ENCODE measurements around the gene KCNK3. TPM values are rescaled to one million over a fixed set of nuclear protein-coding genes. Genes with fewer than 3 reads are reported as not detected.
"Not testable (repeated sequence)": the region's sequence is repeated elsewhere in the genome, so short reads cannot be mapped to it uniquely, and the experiment has no call there.

Gene KCNK3
- polyA plus RNA-seq, 1 of the 3 experiments (the other 2 are of a cell fraction) = 0.16 TPM

GRCh38 chr2:26660363-26660962, 32.1 kb upstream of the KCNK3 start (continued):
- TF ChIP-seq NRF1 (IDR thresholded peaks at IDR 0.05; ENCODE audit: low read depth, low read length) = no peak

- H3K36me3 ChIP-seq (replicated peaks in 1 of 2; ENCODE audit: control insufficient read depth in 1 of 2, insufficient read depth in 2 of 2, low read length in 1 of 2); H3K79me2 ChIP-seq (ENCODE audit: insufficient read depth); H3K4me1 ChIP-seq (ENCODE audit: control insufficient read depth in 1 of 2, insufficient read depth in 2 of 2, low read depth in 1 of 2, low read length in 1 of 2); DNase-seq; H3K9me2 ChIP-seq; H2AFZ ChIP-seq (ENCODE audit: low read depth); H3K4me2 ChIP-seq; H3K9ac ChIP-seq; H3K9me3 ChIP-seq; H3F3A ChIP-seq (replicated peaks; ENCODE audit: insufficient read depth); H3K27me3 ChIP-seq (ENCODE audit: insufficient read depth); H3K4me3 ChIP-seq (ENCODE audit: low read depth in 2 of 2, low read length in 1 of 2); H4K20me1 ChIP-seq (ENCODE audit: insufficient read depth); POLR2A ChIA-PET; H3K27ac ChIP-seq (ENCODE audit: low read depth in 2 of 2, low read length in 1 of 2): not testable (repeated sequence)
- WGBS (ENCODE audit: low lambda C conversion rate) = 83% methylated on average over 20 of the region's 21 CpGs
- CTCF ChIA-PET = interaction anchor here (1.9 kb wide), 1 partner anchor 61 kb away, joined by 5 read pairs; no protein-coding TSS in a partner anchor
Observed at GRCh38 chr2:26665296-26665695, 27.2 kb upstream of the KCNK3 start.

GRCh38 chr2:26666671-26667070, 25.9 kb upstream of the KCNK3 start:
- Histone ChIP-seq H3K4me1 (ENCODE audit: control insufficient read depth in 1 of 2, insufficient read depth in 2 of 2, low read depth in 1 of 2, low read length in 1 of 2) (peaks cover 0 to 3% of the 10 kb centered on the region in 2 experiments; a peak in 1 of 4 replicates), H3K27me3 (ENCODE audit: insufficient read depth) (peaks cover 10% of the 10 kb centered on the region; the same call in 1 of the 2 replicates), H4K20me1 (ENCODE audit: insufficient read depth) (no peaks in the 10 kb centered on the region), H3F3A (replicated peaks; ENCODE audit: insufficient read depth) (no peaks in the 10 kb centered on the region), H3K4me2 (no peak overlapping the region), H3K9me2 (no peaks in the 10 kb centered on the region), H3K4me3 (ENCODE audit: low read depth in 2 of 2, low read length in 1 of 2) (no peak overlapping the region), H3K27ac (ENCODE audit: low read depth in 2 of 2, low read length in 1 of 2) (no peak overlapping the region), H3K9me3 (no peaks in the 10 kb centered on the region), H3K9ac (no peak overlapping the region), H3K36me3 (replicated peaks in 1 of 2; ENCODE audit: control insufficient read depth in 1 of 2, insufficient read depth in 2 of 2, low read length in 1 of 2) (no peaks in the 10 kb centered on the region), H2AFZ (ENCODE audit: low read depth) (no peak overlapping the region), H3K79me2 (ENCODE audit: insufficient read depth) (no peaks in the 10 kb centered on the region)
- no peak for TF ChIP-seq GATA2 (CRISPR knock-in tag; IDR thresholded peaks at IDR 0.05)
- no peak for TF ChIP-seq POLR2AphosphoS5 (IDR thresholded peaks at IDR 0.05; ENCODE audit: low read depth, low read length)
- TF ChIP-seq TCF12 (IDR thresholded peaks at IDR 0.05) = no peak
- no peak for TF ChIP-seq SMC3 (IDR thresholded peaks at IDR 0.05; ENCODE audit: low read depth, low read length)
- TF ChIP-seq RCOR1 (IDR thresholded peaks at IDR 0.05; ENCODE audit: low read length) = no peak
- TF ChIP-seq MEF2A (IDR thresholded peaks at IDR 0.05; ENCODE audit: borderline replicate concordance, low read depth) = no peak
- ChIA-PET POLR2A (no interaction called here), CTCF (interaction anchor here (0.6 to 1.9 kb wide), 2 partner anchors 11 to 62 kb away, joined by 3 to 5 read pairs; no protein-coding TSS in a partner anchor)
- WGBS (ENCODE audit: low lambda C conversion rate) = 63% methylated on average over 2 of the region's 2 CpGs
- no peak for DNase-seq

GRCh38 chr2:26668041-26668440, 24.5 kb upstream of the KCNK3 start:
- H3K4me2 ChIP-seq = no peak overlapping the region
- no peaks in the 10 kb centered on the region for H3F3A ChIP-seq (replicated peaks; ENCODE audit: insufficient read depth)
- H4K20me1 ChIP-seq (ENCODE audit: insufficient read depth) = no peaks in the 10 kb centered on the region
- H3K79me2 ChIP-seq (ENCODE audit: insufficient read depth) = no peaks in the 10 kb centered on the region
- 68% methylated on average over 4 of the region's 4 CpGs for WGBS (ENCODE audit: low lambda C conversion rate)
- H3K4me1 ChIP-seq (ENCODE audit: control insufficient read depth in 1 of 2, insufficient read depth in 2 of 2, low read depth in 1 of 2, low read length in 1 of 2) = peaks cover 0 to 3% of the 10 kb centered on the region in 2 experiments; a peak in 1 of 4 replicates
- H3K27ac ChIP-seq (ENCODE audit: low read depth in 2 of 2, low read length in 1 of 2) = no peak overlapping the region
- H2AFZ ChIP-seq (ENCODE audit: low read depth) = no peak overlapping the region
- H3K4me3 ChIP-seq (ENCODE audit: low read depth in 2 of 2, low read length in 1 of 2) = no peak overlapping the region
- no peak overlapping the region for H3K9ac ChIP-seq
- no peaks in the 10 kb centered on the region for H3K9me2 ChIP-seq
- H3K36me3 ChIP-seq (replicated peaks in 1 of 2; ENCODE audit: control insufficient read depth in 1 of 2, insufficient read depth in 2 of 2, low read length in 1 of 2) = no peaks in the 10 kb centered on the region
- peaks cover 22% of the 10 kb centered on the region; the same call in 1 of the 2 replicates for H3K27me3 ChIP-seq (ENCODE audit: insufficient read depth)
- no peak for DNase-seq
- ChIA-PET CTCF (interaction anchor here (1.0 to 2.2 kb wide), 6 partner anchors 9 to 596 kb away, joined by 3 to 12 read pairs (median 3); no protein-coding TSS in a partner anchor), POLR2A (no interaction called here)
- no peaks in the 10 kb centered on the region for H3K9me3 ChIP-seq
- no peak for TF ChIP-seq RAD21 (IDR thresholded peaks at IDR 0.05; ENCODE audit: low read length)
- TF ChIP-seq EZH2phosphoT487 (IDR thresholded peaks at IDR 0.05; ENCODE audit: borderline replicate concordance, low read depth) = no peak
- no peak for TF ChIP-seq FOSL2 (IDR thresholded peaks at IDR 0.05; ENCODE audit: borderline replicate concordance, low read depth)
- TF ChIP-seq SIN3A (IDR thresholded peaks at IDR 0.05; ENCODE audit: borderline replicate concordance, low read depth, low read length) = no peak
- no peak for TF ChIP-seq IRF3 (IDR thresholded peaks at IDR 0.05; ENCODE audit: low read depth, low read length)

Data from SK-N-SH (cell line).